Activated T-cell treated with anti-CD3 and anti-CD28 coated beads for 24 hours (primary cell): ENCODE results near the gene KLF5.
"Not testable (repeated sequence)": the region's sequence is repeated elsewhere in the genome, so short reads cannot be mapped to it uniquely, and the experiment has no call there.

ENCODE experiments used
- DNase-seq: peaks from one replicate; pipeline ENCODE4 v3.0.0-alpha.2; 2020; ENCODE audit warnings: low read depth

The KLF5 gene

GRCh38 chr13:73088332-73088935 lies 29.6 kb downstream of the KLF5 start:
- no peak for DNase-seq

GRCh38 chr13:73089213-73089612 lies 30.4 kb downstream of the KLF5 start:
- DNase-seq: no peak

GRCh38 chr13:73090116-73090822 lies 31.5 kb downstream of the KLF5 start:
- DNase-seq: no peak

- DNase-seq: no peak
Measured at GRCh38 chr13:73090823-73091187, 32.0 kb downstream of the KLF5 start.

DNA sequence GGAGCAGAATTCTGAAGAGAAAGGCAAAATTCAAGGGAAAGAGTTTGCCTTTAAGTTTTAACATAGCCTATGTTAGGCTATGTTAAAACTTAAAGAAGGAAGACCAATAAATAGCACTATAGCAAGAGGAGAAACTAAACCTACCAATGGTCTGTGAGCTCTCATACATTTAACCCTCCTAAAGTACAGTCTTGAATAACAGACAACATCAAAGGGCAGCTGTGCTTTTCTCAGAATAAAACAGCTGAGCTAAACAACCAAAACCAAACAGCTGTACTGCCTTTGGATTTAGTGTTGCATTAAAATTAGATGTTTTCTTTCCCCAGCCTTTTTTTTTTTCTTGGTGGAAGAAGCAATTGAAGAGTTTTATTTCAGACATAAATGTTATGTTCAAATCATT lies 34.0 kb downstream of the KLF5 start:
- DNase-seq: no peak

DNA sequence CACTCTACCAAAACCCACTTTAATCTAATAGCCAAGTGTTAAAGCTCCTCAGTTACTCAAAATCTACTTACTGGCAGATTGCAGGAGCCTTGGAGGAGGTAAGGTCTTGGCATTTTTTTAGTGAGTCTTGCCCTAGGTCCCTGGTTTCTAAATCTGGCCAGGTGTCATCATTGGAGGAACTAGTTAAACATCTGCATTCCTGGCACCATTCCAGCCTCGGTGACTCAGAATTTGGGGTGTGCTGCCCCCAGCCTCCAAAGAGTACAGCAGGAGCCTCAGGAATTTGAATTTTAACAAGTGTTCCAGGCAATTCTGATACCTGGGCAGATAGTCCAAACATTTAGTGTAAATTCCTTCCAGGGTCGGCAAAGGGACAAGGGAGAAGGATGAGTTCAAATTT lies 37.4 kb downstream of the KLF5 start:
- no peak for DNase-seq

DNA sequence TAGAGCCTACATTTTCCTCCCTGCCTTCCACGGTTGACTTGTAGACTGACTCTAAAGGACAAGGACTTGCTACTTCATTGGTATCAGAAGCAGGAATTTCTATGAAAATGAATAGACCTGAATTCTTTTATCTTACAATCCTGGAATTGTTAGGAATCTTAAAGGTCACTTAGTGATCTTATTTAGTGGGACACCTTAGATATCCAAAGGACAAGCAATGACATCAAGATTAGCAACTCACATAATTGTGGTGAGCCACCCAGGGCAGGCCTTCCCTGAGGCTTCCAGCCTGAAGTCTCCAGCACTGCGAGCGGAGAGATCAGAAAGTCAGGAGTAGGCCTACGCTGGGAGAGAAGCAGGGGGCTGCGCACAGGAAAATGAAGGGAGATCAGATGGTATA lies 37.8 kb downstream of the KLF5 start:
- no peak for DNase-seq

GRCh38 chr13:73100781-73101180 lies 42.0 kb downstream of the KLF5 start:
- DNase-seq: not testable (repeated sequence)

- no peak for DNase-seq
Measured at GRCh38 chr13:73101351-73102007, 42.7 kb downstream of the KLF5 start.

GRCh38 chr13:73103238-73103637 lies 44.4 kb downstream of the KLF5 start:
- no peak for DNase-seq

- DNase-seq: no peak
Measured at GRCh38 chr13:73106513-73107178, 47.8 kb downstream of the KLF5 start.

DNA sequence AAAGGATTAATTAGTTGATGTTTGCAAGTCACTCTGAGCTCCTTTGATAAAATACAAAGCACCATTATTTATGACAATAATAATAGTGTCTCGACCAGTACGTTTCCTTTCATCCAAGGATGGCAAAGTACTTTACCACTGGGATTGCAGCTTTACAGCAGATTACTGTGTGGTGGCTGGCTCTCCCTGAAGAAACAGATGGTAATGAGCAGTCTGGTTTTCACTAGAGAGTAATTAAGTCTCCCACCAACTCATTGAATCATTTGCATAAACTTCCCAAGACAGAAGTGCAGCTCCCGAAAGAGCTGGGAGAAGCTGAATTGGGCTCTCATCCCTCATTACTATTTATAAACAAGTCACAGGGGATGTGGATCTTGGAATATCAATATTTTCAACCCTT lies 48.7 kb downstream of the KLF5 start:
- no peak for DNase-seq

GRCh38 chr13:73107970-73108369 lies 49.2 kb downstream of the KLF5 start:
- no peak for DNase-seq

DNA sequence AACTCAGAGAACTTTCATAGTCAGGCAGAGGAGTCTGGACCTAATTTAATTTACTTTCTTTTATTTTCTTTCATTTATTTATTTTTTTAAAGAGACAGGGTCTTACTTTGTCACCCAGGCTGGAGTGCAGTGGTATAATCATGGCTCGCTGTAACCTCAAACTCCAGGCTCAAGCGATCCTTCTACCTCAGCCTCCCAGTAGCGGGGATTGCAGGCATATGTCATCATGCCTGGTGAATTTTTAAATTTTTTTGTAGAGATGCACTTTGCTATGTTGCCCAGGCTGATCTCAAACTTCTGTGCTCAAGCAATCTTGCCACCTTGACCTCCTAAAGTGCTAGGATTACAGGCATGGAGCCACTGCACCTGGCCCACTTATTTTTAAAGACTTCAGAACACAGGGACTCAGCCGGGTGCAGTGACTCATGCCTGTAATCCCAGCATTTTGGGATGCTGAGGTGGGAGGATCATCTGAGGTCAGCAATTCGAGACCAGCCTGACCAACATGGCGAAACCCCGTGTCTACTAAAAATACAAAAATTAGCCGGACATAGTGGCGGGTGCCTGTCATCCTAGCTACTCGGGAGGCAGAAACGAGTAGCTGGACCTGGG lies 50.6 kb downstream of the KLF5 start:
- no peak for DNase-seq

DNA sequence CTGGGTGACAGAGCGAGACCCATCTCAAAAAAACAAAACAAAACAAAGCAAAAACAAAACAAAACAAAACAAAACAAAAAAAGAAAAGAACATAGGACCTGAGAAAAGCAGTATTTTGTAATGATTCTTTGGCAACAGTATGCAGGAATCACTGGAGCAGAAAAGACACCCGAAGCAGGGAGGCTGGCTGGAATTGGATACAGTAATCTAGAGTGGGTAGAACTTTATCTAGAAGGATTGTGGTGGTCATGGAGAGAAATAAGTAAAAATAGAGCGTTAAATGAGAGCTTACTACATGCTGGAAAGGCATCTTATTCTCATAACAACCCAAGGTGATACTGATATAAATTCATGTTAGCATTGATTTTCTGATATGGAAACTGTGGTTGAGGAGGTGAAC lies 51.2 kb downstream of the KLF5 start:
- DNase-seq: no peak

DNA sequence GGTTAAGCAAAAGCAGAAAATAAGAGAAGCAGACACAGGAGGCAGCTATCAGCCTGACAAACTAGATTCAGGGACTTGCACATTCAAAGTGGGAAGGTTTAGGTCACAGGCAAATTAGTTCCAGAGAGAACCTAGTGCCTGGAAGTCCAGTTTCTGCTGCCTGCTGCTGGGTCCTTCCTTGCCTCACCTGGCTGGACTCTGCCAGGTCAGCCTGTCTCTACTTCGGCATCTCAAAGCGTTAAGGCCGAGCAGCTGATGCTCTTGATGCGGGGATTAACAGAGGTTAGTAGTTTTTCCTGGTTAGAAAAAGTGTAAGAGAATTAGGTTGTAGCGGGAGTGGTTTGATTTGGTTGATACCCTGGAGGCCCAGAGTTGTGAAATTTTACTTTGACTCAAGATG lies 52.0 kb downstream of the KLF5 start:
- no peak for DNase-seq

DNA sequence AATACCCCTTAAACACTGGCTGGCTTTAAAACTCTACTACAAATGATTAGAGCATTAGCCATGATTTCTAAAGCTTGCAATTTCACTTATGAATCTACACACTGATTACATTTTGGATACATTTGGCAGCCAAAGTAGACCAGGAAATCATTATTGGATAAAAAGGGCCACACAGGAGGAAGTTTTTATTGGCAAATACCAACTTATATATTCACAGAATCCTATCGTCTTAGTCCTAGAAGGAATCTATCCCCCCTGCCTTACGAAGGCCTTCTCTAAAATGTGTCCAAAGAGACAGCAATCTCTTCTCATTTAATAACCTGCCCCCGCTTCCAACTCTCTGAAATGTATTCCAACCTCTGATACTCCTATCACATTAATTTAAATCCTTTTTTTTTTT lies 52.5 kb downstream of the KLF5 start:
- DNase-seq: no peak

DNA sequence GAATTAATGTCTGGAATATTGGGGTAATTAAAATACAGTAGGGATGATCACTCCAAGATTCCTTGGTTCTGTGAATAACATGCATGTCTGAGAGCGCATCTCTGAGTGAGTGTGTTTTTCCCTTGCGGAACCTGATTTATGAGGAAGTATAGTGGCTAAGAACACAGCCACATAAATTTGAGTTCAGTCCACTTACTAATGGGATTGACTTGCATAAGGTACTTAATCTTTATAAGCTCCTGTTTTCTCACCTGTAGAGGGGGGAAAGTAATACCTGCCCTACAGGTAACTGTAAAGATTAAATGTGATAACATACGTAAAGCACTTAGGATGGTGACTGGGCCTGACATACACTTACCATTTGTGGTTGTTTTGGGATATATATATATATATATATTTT lies 60.8 kb downstream of the KLF5 start:
- DNase-seq: no peak
